ENCODE data around the gene KCNQ5. TPM values are rescaled to one million over a fixed set of nuclear protein-coding genes. Genes with fewer than 3 reads are reported as not detected.

Gene KCNQ5
- total RNA-seq, 1 experiment from 2014 or later: 0.07 TPM

DNA sequence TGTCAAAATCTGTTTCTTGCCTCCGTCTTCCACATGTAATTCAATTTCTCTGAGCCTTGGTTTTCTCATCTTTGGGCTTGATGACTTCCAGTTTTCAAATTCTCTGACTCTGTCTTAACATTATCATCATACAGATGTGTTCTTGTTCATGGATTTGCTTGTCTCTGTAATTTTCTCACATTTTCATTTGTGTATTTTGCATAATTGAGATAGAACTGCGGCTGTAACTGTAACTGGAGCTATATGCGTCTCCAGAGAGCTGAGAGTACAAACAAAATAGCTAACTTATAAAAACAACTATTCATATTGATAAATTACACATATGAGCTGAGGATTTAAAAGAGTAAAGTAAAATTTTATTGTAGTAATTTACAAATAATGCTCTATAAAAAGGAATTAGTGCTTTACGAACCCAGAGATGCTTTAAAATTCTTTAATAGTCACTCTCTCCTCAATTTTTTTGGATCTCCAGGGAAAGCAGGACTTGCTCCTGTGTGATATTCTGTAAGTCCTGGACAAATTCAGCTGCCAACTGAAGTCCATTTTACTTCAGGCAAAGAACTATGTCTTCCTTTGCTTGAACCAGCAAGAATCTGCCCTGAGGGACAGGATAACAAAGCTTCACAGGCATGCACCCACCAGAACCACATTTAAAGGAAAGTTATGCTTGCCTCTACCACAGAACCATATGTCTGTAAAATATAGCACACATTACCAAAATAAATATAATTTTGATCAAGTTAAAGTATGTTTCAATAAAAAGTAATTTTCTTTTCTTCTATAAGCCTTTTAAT, 315.1 kb downstream of the KCNQ5 start:
- Histone ChIP-seq H3K4me1 (ENCODE audit: insufficient read depth, low read length) (no peaks in the 10 kb centered on the region), H3K18ac (ENCODE audit: insufficient read length, low read depth, low read length) (no peak overlapping the region), H4K20me1 (ENCODE audit: control insufficient read depth, insufficient read depth, insufficient read length) (no peaks in the 10 kb centered on the region), H3K56ac (ENCODE audit: insufficient read length, low read depth, low read length) (no peak overlapping the region), H3K27ac (ENCODE audit: insufficient read length, low read depth, low read length) (no peak overlapping the region), H3K79me1 (ENCODE audit: insufficient read depth, low read depth, low read length, poor library complexity, severe bottlenecking) (no peaks in the 10 kb centered on the region), H4K5ac (ENCODE audit: insufficient read length, low read depth, low read length) (no peak overlapping the region), H3K79me2 (ENCODE audit: insufficient read depth, low read length) (no peaks in the 10 kb centered on the region), H4K91ac (ENCODE audit: insufficient read length, low read depth, low read length) (no peak overlapping the region), H3K14ac (ENCODE audit: insufficient read depth, low read length) (no peak overlapping the region), H2BK5ac (ENCODE audit: insufficient read length, low read length) (no peak overlapping the region), H4K8ac (replicated peaks; ENCODE audit: insufficient read length, low read depth, low read length) (no peak overlapping the region), H3K9ac (ENCODE audit: extremely low read depth, insufficient read length, low read length) (no peak overlapping the region), H3K4me2 (ENCODE audit: insufficient read depth, insufficient read length, low read length) (no peak overlapping the region), H2BK20ac (ENCODE audit: low read depth, low read length, poor library complexity, severe bottlenecking) (no peak overlapping the region), H2BK120ac (ENCODE audit: low read depth, low read length, poor library complexity, severe bottlenecking) (no peak overlapping the region), H3K9me3 (ENCODE audit: control insufficient read depth, low read depth, low read length) (no peaks in the 10 kb centered on the region), H3K23ac (ENCODE audit: insufficient read length, low read depth, low read length) (no peak overlapping the region), H3T11ph (ENCODE audit: low read length) (no peak overlapping the region), H2BK15ac (ENCODE audit: low read depth, low read length) (no peak overlapping the region), H2AK5ac (ENCODE audit: insufficient read length, low read length) (no peak overlapping the region), H2AFZ (ENCODE audit: low read length) (no peak overlapping the region), H3K23me2 (ENCODE audit: insufficient read length, low read depth, low read length, poor library complexity, severe bottlenecking) (no peaks in the 10 kb centered on the region), H3K27me3 (ENCODE audit: insufficient read depth, low read length) (no peaks in the 10 kb centered on the region), H2BK12ac (ENCODE audit: insufficient read length, low read depth, low read length) (no peak overlapping the region), H3K4ac (ENCODE audit: low read depth, low read length) (no peak overlapping the region)
- H3K27me3 Mint-ChIP-seq (ENCODE audit: low read depth): no peaks in the 10 kb centered on the region
- TF ChIP-seq CTCF (conservative IDR thresholded peaks at IDR 0.05): no peak
- no peak overlapping the region for H3K4me3 Mint-ChIP-seq
- peaks cover 2% of the 10 kb centered on the region in 2 experiments; a peak in 3 of 4 replicates for H3K4me1 Mint-ChIP-seq
- no peaks in the 10 kb centered on the region for H3K36me3 Mint-ChIP-seq (ENCODE audit: insufficient read depth in 1 of 3, low read depth in 3 of 3)
- WGBS (ENCODE audit: extremely low coverage, insufficient read length, low lambda C conversion rate): no CpG with 5 or more reads among the region's 4 CpGs
- H3K9me3 Mint-ChIP-seq: no peaks in the 10 kb centered on the region
- DNase-seq: no peak
- H3K27ac Mint-ChIP-seq: no peak overlapping the region

All from H9 (cell line).